EL (cell line): Measurements from ENCODE around the gene COG6.

Experiments
- DNase-seq: peaks from one replicate; pipeline ENCODE4 v3.0.0-alpha.2; 2016

Gene COG6

GRCh38 chr13:39770221-39771090 lies 115.0 kb downstream of the COG6 start:
- DNase-seq, result no peak

- peak; percentile 68 for DNase-seq
Measured at GRCh38 chr13:39773833-39774232, 118.4 kb downstream of the COG6 start.

GRCh38 chr13:39776439-39776838 lies 121.0 kb downstream of the COG6 start:
- DNase-seq, result peak; percentile 86

GRCh38 chr13:39777021-39777420 lies 121.6 kb downstream of the COG6 start:
- DNase-seq, result no peak

GRCh38 chr13:39777527-39778061 lies 122.1 kb downstream of the COG6 start:
- DNase-seq, result peak; percentile 95

GRCh38 chr13:39779337-39780265 lies 124.1 kb downstream of the COG6 start:
- DNase-seq, result peak; percentile 67

GRCh38 chr13:39780711-39781110 lies 125.2 kb downstream of the COG6 start:
- no peak for DNase-seq

- no peak for DNase-seq
Measured at GRCh38 chr13:39781381-39781780, 125.9 kb downstream of the COG6 start.

GRCh38 chr13:39783051-39783450 lies 127.6 kb downstream of the COG6 start:
- DNase-seq, result no peak

- no peak for DNase-seq
Measured at GRCh38 chr13:39784347-39784746, 128.9 kb downstream of the COG6 start.

GRCh38 chr13:39786091-39786490 lies 130.6 kb downstream of the COG6 start:
- no peak for DNase-seq

GRCh38 chr13:39787086-39787487 lies 131.6 kb downstream of the COG6 start:
- no peak for DNase-seq

- DNase-seq, result no peak
Measured at GRCh38 chr13:39788102-39788501, 132.6 kb downstream of the COG6 start.

GRCh38 chr13:39789451-39789850 lies 134.0 kb downstream of the COG6 start:
- DNase-seq, result no peak
